Astrocyte (in vitro differentiated cells and primary cell): Measurements from ENCODE around the gene GIPC1. TPM values are rescaled to one million over a fixed set of nuclear protein-coding genes. Genes with fewer than 3 reads are reported as not detected.
A peak's percentile ranks its signal among the peaks of the same experiment; 100 is the strongest.

Source experiments
- DNase-seq: peaks from one replicate; pipeline ENCODE4 v3.0.0-alpha.2; 2010; ENCODE audit warnings: low read depth
- FAIRE-seq: peaks from 2 replicates; lab custom pipeline; 2011; peaks lifted over from hg19 to GRCh38; lab: Jason Lieb, UNC
- H2AFZ ChIP-seq: 2 replicates; pipeline ENCODE4 v1.6.0; 2012; ENCODE audit warnings: low read depth, low read length, inconsistent platforms
- H3K27ac ChIP-seq: 2 replicates; pipeline ENCODE4 v1.5.1; 2011; ENCODE audit warnings: low read depth, low read length, inconsistent platforms
- H3K27me3 ChIP-seq: 2 replicates; pipeline ENCODE4 v1.6.0; 2011; ENCODE audit warnings: low read length, inconsistent platforms; ENCODE audit not compliant: insufficient read depth
- H3K36me3 ChIP-seq: 2 replicates; pipeline ENCODE4 v1.5.1; 2011; ENCODE audit warnings: low read length, inconsistent platforms; ENCODE audit not compliant: insufficient read depth
- H3K4me1 ChIP-seq: 2 replicates; pipeline ENCODE4 v1.5.1; 2011; ENCODE audit warnings: low read length, inconsistent platforms; ENCODE audit not compliant: insufficient read depth
- H3K4me2 ChIP-seq: 2 replicates; pipeline ENCODE4 v1.6.0; 2012; ENCODE audit warnings: low read length, inconsistent platforms
- H3K4me3 ChIP-seq: 2 replicates; pipeline ENCODE4 v1.5.1; 2011; ENCODE audit warnings: low read depth, mild to moderate bottlenecking, low read length, inconsistent platforms; ENCODE audit not compliant: insufficient read depth
- H3K79me2 ChIP-seq: 2 replicates; pipeline ENCODE4 v1.6.0; 2012; ENCODE audit warnings: mild to moderate bottlenecking, low read length, inconsistent platforms; ENCODE audit not compliant: insufficient read depth
- H3K9ac ChIP-seq: 2 replicates; pipeline ENCODE4 v1.6.0; 2012; ENCODE audit warnings: mild to moderate bottlenecking, low read length, inconsistent platforms
- H3K9me3 ChIP-seq: 2 replicates; pipeline ENCODE4 v1.5.1; 2012; ENCODE audit warnings: low read depth, mild to moderate bottlenecking, low read length, inconsistent platforms; ENCODE audit not compliant: insufficient read depth
- H4K20me1 ChIP-seq: 2 replicates; pipeline ENCODE4 v1.6.0; 2012; ENCODE audit warnings: low read length, inconsistent platforms; ENCODE audit not compliant: insufficient read depth
- H3K27ac Mint-ChIP-seq: one replicate; pipeline ENCODE4 v1.8.0; 2021; ENCODE audit warnings: mild to moderate bottlenecking, mixed read lengths; ENCODE audit not compliant: unreplicated experiment
- H3K27me3 Mint-ChIP-seq: one replicate; pipeline ENCODE4 v1.8.0; 2021; ENCODE audit warnings: low read depth, mixed read lengths; ENCODE audit not compliant: unreplicated experiment
- H3K36me3 Mint-ChIP-seq: one replicate; pipeline ENCODE4 v1.8.0; 2021; ENCODE audit warnings: low read depth, mixed read lengths; ENCODE audit not compliant: unreplicated experiment
- H3K4me1 Mint-ChIP-seq: one replicate; pipeline ENCODE4 v1.8.0; 2021; ENCODE audit warnings: low read depth, mixed read lengths; ENCODE audit not compliant: unreplicated experiment
- H3K4me3 Mint-ChIP-seq: one replicate; pipeline ENCODE4 v1.8.0; 2021; ENCODE audit warnings: mild to moderate bottlenecking, moderate library complexity, mixed read lengths; ENCODE audit not compliant: unreplicated experiment
- H3K9me3 Mint-ChIP-seq: one replicate; pipeline ENCODE4 v1.8.0; 2021; ENCODE audit warnings: mild to moderate bottlenecking, mixed read lengths; ENCODE audit not compliant: unreplicated experiment
- EZH2 ChIP-seq: IDR thresholded peaks from 2 replicates; pipeline ENCODE4 v1.6.1; 2012; ENCODE audit warnings: mild to moderate bottlenecking, low read length, inconsistent platforms; ENCODE audit not compliant: insufficient read depth
- total RNA-seq: library from RNA; stranded (reverse); gene quantifications from 2 replicates; pipeline ENCODE4 v1.2.1, GENCODE V29; 2021
- TF ChIP-seq, protein P1 (sequence below): IDR thresholded peaks from 2 replicates; pipeline ENCODE4 v1.5.1; 2011; ENCODE audit warnings: low read depth, mild to moderate bottlenecking, inconsistent platforms, low read length, moderate library complexity; ENCODE audit not compliant: insufficient read depth

Gene GIPC1
- total RNA-seq, 1 donor from 2014 or later: 169 TPM

GRCh38 chr19:14526423-14526822 lies 30.5 kb upstream of the GIPC1 start:
- no peak overlapping the region for H3K27ac ChIP-seq
- Mint-ChIP-seq H3K27me3 (no peaks in the 10 kb centered on the region), H3K4me1 (peaks cover 24% of the 10 kb centered on the region), H3K36me3 (no peaks in the 10 kb centered on the region), H3K4me3 (peak overlapping the region; percentile 4), H3K27ac (peak overlapping the region; percentile 5), H3K9me3 (no peaks in the 10 kb centered on the region)
- H4K20me1 ChIP-seq: peaks cover 6% of the 10 kb centered on the region
- peaks cover 20% of the 10 kb centered on the region for H3K4me1 ChIP-seq
- H3K9me3 ChIP-seq: no peaks in the 10 kb centered on the region
- peaks cover 17% of the 10 kb centered on the region for H3K79me2 ChIP-seq
- no peaks in the 10 kb centered on the region for H3K27me3 ChIP-seq
- DNase-seq (no peak), FAIRE-seq (no peak)
- H3K36me3 ChIP-seq: no peaks in the 10 kb centered on the region
- no peak overlapping the region for H3K4me3 ChIP-seq
- H2AFZ ChIP-seq: no peak overlapping the region
- no peak for TF ChIP-seq EZH2
- TF ChIP-seq, protein P1, sequence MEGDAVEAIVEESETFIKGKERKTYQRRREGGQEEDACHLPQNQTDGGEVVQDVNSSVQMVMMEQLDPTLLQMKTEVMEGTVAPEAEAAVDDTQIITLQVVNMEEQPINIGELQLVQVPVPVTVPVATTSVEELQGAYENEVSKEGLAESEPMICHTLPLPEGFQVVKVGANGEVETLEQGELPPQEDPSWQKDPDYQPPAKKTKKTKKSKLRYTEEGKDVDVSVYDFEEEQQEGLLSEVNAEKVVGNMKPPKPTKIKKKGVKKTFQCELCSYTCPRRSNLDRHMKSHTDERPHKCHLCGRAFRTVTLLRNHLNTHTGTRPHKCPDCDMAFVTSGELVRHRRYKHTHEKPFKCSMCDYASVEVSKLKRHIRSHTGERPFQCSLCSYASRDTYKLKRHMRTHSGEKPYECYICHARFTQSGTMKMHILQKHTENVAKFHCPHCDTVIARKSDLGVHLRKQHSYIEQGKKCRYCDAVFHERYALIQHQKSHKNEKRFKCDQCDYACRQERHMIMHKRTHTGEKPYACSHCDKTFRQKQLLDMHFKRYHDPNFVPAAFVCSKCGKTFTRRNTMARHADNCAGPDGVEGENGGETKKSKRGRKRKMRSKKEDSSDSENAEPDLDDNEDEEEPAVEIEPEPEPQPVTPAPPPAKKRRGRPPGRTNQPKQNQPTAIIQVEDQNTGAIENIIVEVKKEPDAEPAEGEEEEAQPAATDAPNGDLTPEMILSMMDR: no peak
- no peak overlapping the region for H3K4me2 ChIP-seq
- no peak overlapping the region for H3K9ac ChIP-seq

DNA sequence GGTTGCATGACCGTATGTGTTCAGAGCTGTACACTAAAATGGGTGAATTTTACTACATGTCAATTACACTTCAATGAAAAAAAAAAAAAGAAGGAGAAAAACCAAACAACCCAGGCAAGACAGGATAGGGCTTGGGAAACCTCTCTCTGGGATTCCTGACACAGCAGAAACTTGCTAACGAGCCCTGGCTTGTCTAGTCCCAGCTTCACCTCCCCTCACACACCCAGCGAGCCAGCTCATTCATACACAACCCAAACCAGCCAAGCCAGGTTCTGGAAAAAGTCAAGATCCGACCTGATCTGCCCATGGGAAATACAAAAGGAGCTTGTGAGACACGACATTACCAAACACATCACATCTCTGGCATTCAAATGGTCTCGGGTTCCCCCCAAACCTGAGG lies 29.8 kb upstream of the GIPC1 start:
- no peak overlapping the region for H2AFZ ChIP-seq
- FAIRE-seq (no peak), DNase-seq (no peak)
- H3K9me3 Mint-ChIP-seq: no peaks in the 10 kb centered on the region
- no peak overlapping the region for H3K27ac ChIP-seq
- H3K27me3 Mint-ChIP-seq: no peaks in the 10 kb centered on the region
- H4K20me1 ChIP-seq: peaks cover 3% of the 10 kb centered on the region
- no peak overlapping the region for H3K4me2 ChIP-seq
- no peak overlapping the region for H3K4me3 ChIP-seq
- peak overlapping the region; percentile 65 for H3K4me3 Mint-ChIP-seq
- H3K4me1 Mint-ChIP-seq: peaks cover 24% of the 10 kb centered on the region
- no peaks in the 10 kb centered on the region for H3K36me3 Mint-ChIP-seq
- H3K79me2 ChIP-seq: peaks cover 11% of the 10 kb centered on the region
- no peaks in the 10 kb centered on the region for H3K36me3 ChIP-seq
- H3K27ac Mint-ChIP-seq: peak overlapping the region; percentile 91
- TF ChIP-seq, protein P1: no peak
- TF ChIP-seq EZH2: no peak
- H3K9me3 ChIP-seq: no peaks in the 10 kb centered on the region
- H3K4me1 ChIP-seq: peaks cover 20% of the 10 kb centered on the region
- no peak overlapping the region for H3K9ac ChIP-seq
- no peaks in the 10 kb centered on the region for H3K27me3 ChIP-seq

GRCh38 chr19:14520543-14520942 lies 24.6 kb upstream of the GIPC1 start:
- Histone ChIP-seq H3K36me3 (peaks cover 9% of the 10 kb centered on the region), H3K4me1 (peaks cover 30% of the 10 kb centered on the region), H3K4me3 (no peak overlapping the region), H2AFZ (no peak overlapping the region), H3K27me3 (no peaks in the 10 kb centered on the region), H4K20me1 (peaks cover 21% of the 10 kb centered on the region), H3K9me3 (no peaks in the 10 kb centered on the region), H3K27ac (peak overlapping the region; percentile 86), H3K9ac (no peak overlapping the region), H3K79me2 (peaks cover 26% of the 10 kb centered on the region), H3K4me2 (peak overlapping the region; percentile 9)
- FAIRE-seq (no peak), DNase-seq (no peak)
- Mint-ChIP-seq H3K4me1 (peaks cover 28% of the 10 kb centered on the region), H3K27me3 (no peaks in the 10 kb centered on the region), H3K27ac (peak overlapping the region; percentile 96), H3K36me3 (peaks cover 12% of the 10 kb centered on the region), H3K4me3 (no peak overlapping the region), H3K9me3 (peaks cover 1% of the 10 kb centered on the region)
- TF ChIP-seq, protein P1: no peak
- TF ChIP-seq EZH2: no peak
